CD4-positive, alpha-beta T cell treated with Interleukin-12 subunit alpha and Interleukin-12 subunit beta, for 1 hour (primary cell): ENCODE measurements around the gene CCDC85A.

Source experiments
- DNase-seq: peaks from one replicate; pipeline ENCODE4 v3.0.0-alpha.2; 2020

Gene CCDC85A

DNA sequence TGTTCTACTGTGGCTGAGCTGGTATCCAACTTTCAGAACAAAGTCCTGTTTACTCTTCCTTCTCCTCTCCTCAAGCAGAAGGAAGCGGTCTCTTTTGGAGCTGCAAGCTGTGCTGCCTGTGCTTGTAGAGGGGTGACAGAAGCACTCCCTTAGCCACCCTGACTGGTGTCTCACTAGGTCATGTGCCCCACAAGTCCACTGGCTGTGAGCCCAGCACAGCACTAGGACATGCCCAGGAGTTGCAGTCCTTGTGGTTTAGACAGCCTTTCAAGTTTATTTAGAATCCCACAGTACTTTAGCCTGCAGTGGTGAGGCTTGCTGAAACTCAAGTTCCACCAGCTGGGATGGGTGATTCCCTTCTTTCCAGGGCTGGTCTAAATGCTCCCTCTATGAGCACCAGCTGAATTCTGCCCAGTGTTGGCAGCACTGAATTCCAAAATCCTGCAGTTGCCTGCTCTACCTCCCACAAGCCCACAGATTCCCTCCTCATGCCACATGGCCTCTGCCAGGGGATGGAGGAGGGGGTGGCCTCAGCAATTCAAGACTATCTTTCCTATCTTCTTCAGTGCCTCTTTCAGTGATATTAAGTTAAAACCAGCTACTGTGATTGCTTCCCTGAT lies 61.2 kb downstream of the CCDC85A start:
- DNase-seq, result no peak

DNA sequence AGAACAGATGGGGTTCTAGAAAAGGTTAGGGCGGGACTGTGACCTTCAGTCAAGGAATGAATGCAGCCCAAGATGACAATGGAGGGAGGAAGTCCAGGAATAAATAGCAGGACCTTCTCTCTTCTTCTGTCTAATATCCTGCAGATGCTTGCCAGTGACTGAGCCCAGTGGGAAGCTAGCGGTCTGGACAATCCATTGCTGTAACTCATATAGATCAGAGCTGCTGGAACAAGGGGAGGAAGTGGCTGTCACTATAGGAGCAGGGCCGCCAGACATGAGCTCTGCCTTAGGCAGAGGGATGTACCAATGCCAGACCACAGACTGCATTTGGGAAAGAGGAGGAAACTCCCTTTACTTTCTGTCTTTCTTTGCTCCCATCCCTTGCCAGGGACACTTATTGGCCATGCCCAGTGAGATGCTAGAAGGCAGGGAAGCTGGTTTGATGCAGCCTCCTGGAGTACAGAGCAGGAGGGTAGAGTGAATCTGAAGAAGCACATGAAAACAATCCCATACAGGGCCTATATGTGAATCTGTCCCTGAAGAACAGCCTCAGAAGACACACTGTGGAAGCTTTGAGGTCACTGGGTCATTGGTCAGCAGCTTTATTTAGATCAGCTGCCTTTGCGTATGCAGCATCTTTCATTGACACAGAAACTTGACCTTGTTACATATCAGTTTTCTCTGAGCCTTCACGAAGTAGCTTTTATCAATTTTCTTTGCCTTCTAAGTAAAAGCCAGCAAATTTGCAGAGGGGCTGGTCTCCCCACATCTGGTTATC lies 65.4 kb downstream of the CCDC85A start:
- no peak for DNase-seq

DNA sequence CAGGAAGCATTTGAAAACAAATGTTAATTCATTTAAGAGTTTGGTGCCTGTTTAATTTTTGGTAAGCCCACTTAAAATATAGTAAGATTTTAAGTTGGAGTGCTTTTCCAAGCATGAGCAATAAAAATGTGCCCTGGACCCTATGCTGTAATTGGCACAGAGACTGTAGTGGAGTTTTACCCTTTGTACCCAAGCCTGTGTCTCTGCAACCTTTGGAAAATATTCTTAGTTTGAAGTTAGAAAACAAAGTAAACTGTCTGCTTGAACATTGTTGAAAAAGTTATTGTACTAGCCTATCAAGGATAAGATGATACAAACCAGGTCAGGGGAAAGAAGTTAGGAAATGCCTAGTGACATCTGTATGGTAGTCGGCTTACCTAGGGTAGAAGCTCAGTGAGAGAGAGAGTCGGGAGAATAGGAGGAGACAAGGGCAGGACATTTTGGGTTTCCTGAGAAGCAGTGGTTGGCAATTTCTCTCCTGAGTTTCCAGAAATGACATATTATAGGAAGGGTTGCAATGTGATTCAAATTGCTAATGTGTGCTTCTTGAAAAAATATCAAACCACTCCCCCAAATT lies 66.5 kb downstream of the CCDC85A start:
- no peak for DNase-seq

DNA sequence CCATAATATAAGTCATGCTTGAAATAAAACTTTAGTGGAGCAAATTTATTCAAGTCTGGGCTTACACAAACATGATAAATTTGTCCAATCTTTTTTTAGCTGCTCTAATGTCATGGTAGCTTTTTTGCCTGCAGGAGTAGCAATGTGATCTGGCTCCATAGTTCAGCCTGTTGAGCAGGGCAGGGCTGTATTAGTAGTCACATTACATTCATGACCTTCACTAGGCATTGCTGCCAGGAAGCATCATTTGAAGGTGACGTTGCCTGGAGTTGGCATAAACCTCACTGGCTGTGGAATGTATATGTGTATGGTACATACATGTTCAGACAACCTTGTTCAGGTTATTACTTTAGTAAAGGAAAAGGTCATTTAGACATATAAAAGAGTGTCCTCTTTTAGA lies 76.6 kb downstream of the CCDC85A start:
- DNase-seq, result no peak

DNA sequence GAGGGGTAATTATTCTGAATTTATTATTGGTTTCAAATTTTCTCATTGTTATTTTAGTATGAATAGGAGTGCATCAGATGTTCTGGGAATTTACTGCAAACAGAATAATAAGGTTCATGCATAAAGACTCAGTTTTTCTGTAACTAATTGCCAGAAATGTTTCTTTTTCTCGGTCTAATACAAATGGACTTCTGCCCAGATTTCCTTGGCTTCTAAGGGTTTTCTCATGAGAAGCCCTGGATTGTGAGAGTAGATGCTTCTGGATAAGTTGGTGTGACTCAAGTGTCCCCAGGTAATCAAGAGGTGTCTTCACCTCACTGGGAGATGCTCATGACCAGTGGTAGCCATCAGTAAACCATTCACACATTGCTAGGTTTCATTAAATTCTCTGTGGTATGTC lies 78.5 kb downstream of the CCDC85A start:
- no peak for DNase-seq

DNA sequence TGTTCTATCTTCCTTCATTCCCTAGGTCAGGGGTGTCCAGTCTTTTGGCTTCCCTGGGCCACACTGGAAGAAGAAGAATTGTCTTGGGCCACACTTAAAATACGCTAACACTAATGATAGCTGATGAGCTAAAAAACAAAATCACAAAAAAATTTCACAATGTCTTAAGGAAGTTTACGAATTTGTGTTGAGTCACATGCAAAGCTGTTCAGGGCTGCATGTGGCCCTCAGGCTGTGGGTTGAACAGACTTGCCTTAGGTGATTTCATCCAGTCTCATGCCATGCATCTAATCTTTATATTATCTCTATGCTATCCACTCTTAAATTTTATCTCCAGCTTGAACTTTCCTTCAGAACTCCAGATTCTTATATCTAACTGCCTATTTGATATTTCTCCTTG lies 80.1 kb downstream of the CCDC85A start:
- no peak for DNase-seq

DNA sequence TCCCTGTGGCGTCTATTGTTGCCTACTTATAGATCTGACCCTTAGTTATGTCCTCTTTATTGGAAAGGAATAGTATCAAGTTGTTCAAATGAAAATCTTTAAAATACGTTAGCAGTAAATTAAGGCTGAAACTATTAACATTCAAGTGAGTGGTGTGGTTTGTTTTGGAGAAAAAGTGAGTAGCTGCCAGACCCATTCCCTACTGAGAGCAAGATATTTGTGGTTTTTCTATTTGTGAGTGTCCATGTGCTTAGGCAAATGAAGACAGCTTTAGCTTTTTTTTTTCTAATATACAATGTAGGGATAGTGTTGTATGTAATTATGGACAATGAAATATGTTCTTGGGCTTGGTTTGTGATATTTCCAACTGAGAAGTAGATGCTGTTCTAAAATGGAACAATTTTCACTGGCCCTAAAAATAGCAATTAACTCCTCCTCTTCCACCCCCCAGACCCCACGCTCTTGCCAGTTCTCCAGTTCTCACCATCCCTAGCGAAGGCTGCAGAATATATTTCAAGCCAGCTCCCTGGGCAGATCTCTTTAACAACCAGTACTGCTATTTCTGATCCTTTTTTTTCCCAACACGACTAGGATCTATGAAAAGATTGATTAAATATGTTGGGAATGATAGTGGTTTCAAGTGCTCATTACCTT lies 83.1 kb downstream of the CCDC85A start:
- DNase-seq, result no peak

DNA sequence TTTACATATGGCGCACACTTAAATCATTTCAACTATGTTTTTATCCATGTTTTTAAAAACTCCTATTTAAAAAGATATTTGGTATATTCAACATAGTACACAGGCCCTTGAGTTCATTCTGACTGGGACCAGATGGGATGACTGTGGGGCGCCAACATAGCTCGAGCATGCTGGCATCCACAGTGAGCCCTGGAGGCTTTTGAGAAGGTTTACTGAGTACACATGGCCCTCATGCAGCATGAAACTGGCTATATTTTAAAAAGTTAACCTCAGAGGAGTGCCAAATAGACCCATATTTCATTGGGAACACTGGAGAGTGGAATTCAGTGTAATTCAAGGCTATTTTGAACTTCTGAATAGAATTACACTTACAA lies 83.6 kb downstream of the CCDC85A start:
- no peak for DNase-seq

DNA sequence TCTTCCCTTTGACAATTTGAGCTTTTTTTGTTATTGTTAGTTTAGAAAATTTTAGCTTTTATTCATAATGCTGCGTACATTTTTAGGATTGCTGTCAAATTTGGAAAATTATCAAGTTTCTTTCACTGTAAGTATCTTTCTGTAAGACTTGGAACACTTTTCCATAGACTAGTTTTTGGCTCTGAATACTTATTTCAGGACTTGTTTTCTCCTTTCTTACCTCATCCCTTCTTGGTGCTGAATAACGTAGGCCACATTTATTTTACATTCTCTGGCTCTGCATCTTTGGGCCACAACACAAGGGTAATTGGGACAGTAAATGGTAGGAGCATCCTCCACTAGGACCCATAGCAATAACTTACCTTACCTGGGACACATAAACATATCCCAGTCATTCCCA lies 85.1 kb downstream of the CCDC85A start:
- DNase-seq, result no peak

DNA sequence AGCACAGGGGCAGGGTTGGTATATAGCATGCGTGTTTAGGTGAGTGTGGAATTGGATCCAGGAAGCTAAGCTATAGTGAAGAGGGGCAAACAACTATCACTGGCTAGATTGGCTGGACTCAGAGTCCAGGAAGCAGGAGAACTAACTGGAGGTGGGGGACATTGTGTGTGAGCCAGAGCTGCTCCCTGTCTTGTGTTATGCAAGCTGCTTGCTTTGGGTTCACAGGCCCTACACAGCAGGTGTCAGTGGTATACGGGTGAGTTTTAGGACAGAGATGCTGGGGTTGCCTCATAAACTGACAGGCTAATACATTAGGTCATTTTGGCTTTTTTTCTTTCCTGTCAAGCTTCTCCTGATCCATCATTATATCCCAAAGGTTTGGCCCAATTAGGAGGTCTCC lies 87.5 kb downstream of the CCDC85A start:
- DNase-seq, result no peak

DNA sequence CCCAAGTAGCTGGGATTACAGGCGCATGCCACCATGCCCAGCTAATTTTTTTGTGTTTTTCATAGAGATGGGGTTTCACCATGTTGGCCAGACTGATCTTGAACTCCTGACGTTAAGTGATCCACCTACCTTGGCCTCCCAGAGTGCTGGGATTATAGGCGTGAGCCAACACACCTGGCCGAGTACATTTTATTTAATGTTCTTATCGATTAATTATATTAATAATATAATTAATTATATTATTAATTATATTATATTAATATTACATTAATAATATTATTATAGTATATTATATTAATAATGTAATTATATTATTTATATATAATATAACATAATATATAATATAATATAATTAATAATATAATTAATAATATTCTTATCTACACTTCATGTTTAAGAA lies 101.4 kb downstream of the CCDC85A start:
- no peak for DNase-seq

DNA sequence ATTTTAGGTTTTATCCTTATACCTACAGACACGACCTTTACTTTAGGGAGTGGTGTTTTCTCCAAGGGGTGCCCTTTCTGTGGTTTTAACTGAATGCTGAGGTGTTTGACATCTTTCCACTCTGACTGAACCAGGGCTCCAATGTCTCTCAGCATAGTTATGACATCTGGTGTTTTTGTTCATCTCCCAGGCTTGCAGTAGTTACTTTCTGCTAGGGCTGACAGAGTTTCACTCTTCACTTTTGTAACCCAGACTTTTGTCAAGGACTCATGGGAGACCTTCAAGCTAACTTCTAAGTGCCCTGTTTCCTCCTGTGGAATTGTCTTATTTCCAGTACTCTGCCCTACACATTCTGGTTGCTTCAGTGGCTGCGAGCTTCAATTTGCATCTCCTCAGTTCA lies 103.1 kb downstream of the CCDC85A start:
- DNase-seq, result no peak

DNA sequence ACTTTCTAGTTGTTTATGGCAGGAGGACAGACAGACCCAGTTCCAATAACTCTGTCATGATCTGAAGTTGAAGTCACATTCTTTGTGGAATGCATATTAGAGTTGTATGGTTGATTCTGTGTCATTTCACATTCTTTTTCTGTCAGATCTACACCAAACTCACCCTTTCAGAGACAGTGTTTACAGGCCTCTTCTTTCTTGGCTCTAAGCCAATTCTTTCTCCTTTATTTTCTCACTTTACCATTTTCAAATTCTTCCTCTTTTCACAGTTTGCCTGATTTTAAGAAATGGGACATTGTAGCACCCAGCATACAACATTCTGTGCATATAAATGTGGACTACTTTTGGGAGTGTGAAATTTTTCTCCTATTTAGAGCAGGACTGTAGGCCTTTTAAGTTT lies 103.7 kb downstream of the CCDC85A start:
- DNase-seq, result no peak

DNA sequence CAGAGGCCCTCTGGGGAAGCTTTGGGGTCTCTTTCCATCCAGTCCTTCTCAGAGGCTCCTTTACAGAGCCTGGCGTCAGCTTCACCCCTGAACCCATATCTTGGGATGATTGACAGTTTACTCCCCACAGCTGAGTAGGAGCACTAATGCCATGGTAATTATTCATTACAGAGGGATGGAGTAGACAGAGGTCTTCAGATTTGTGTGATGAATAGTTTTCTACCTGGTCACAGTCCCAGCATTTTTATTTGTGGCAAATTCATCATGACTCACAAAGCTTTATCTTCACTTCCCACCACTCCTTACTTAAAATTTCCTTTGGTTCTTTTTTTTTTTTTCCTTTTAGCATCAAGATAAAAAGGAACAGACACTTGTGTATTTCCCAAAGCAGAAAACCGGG lies 104.2 kb downstream of the CCDC85A start:
- no peak for DNase-seq

DNA sequence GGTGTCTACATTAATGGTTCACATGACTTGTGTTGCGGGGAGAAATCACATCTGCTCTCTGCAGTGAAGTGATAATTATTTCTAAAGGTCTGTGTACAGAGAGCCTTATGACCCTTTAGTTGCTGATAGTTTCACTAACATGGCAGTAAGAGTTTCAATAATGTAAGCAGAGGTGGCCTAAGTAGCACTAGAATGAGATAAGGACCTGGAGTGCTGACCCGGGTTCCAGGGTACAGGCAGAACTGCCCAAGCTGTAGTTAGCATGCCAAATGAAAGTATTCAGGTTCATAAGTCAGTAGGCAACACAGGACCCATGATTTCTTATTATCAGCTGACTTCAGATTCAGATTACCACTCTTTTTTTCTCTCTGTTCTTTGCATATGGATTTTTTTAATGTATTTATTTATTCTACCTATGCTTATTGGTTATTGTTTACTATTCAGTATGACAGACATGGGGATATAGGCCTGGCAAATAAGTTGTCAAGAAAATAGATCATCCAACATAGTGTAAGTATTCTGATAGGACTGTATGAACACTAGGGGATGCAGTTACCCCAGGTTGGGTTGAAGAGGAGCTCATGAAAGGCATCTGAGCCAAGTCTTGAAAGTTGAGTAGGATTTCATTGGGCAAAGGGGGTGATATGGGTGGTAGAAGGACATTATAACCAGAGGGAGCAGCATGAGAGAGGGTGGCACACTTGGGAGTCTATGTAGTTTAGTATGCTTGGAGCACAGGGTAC lies 105.2 kb downstream of the CCDC85A start:
- no peak for DNase-seq

DNA sequence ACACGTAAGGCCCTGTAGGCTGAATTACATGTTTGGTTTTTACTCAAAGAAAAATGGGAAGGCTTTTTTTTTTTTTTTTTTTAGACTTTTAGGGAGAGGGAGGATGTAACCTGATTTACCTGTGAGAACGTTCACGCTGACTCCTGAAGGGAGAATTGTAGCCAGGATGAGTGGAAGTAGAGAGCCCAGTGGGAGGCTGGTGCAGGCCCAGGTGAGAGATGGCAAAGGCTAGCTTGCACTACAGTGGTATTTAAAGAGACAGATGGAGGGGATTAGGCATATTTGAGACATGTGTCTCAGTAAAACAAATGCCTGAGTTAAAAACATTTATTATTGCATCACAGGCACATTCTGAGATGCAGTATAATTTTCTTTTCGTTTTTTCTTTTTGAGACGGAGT lies 107.9 kb downstream of the CCDC85A start:
- no peak for DNase-seq

DNA sequence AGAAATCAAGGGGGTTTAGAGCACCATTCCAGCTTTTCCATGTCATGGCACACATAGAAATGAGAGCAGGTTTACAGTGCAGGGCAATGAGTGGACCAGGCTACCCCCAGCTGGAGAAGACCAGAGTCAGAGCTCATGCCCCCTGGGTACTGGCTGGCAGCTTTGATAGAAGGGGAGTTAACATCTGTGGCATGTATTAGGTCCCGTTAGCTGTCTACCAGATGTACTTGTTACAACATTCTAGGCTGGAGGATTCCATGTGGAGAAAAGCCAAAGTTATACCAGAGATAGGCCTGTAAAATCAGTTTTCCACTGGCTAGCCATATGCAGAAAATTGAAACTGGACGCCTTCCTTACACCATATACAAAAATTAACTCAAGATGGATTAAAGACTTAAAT lies 109.2 kb downstream of the CCDC85A start:
- DNase-seq, result no peak

DNA sequence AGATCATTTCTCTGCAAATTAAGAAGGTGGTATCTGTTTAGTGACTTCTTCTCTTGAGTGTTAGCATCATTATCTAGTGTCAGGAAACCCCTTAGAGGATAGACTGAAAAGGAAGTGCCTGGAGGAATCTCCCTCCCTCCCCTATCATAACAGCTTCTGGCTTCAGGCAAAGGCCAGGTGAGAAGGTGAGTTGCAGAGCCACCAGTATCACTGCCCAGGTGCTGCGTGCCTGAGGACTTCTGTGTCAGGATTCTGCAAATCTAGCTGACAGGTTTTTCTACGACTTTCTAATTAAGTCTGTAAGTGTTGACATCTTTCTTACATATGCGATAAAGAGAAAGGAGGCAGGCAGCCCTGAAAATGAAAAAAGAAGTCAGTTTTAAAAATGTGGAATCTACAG lies 111.9 kb downstream of the CCDC85A start:
- no peak for DNase-seq

DNA sequence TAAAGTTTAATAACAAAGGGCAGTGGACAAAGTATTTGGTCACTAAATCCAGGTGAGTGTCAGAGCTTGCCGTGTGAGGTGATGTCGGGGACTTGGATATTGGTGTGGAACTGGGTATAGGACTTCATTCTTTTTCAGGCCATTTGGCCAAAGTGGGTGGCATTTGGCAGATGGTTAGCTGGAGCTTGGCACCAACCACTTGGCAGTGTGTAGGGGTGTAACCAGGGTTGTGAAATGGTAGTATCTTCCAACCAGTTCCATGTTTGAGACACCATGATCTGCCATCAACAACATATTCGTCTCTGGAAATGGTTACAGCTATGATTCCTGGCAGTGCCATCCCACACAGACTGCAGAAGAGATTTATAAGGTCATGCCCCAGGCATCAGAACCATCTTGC lies 113.9 kb downstream of the CCDC85A start:
- no peak for DNase-seq

DNA sequence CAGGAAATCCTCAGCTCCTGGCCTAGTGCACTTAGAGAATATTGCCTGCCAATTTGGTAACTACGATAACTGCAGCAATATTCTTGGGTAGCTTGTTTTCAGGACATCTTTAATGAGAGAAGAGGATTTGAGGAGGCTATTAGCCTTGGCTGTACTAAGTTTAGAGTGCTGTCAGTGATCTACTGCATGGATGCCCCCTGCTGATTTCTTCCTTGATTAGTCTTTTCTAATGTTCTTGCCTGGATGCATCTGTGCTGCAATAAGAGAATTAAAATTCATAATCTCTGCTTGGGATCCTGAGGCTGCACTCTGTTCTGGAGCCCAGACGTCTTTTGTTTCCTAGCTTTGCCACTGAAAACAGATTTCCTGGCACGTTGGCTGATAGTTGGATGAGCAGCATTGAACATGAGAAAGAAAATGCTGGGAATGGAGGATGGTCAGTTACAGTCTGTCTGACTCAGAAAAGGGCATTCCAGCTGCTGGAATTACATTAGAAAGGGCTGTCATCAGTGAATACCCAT lies 115.4 kb downstream of the CCDC85A start:
- no peak for DNase-seq

DNA sequence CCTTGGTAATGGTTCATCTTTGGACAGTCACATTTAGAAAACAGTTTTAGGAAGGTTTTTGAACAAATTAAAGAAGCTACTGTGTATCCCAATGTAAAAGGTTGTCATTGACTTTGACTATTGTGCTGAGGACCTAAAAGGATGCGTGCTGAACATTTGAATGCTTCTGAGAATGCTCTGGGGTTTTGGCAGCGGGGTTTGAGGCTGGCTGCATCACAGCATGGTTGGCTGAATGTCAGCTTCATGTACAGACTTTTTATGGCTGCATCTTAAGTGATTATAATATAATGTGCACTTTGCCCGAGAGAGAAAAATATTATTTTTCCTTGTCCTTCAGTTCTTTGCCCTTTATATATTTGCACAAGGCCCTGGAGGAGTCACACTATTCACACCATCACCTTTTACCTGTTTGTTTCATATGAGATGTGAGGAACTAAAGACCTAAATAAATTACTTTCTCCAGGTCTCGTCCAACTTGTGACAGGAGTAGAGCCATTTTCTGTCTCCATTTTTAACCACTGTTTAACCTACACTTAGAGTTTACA lies 125.9 kb downstream of the CCDC85A start:
- no peak for DNase-seq

DNA sequence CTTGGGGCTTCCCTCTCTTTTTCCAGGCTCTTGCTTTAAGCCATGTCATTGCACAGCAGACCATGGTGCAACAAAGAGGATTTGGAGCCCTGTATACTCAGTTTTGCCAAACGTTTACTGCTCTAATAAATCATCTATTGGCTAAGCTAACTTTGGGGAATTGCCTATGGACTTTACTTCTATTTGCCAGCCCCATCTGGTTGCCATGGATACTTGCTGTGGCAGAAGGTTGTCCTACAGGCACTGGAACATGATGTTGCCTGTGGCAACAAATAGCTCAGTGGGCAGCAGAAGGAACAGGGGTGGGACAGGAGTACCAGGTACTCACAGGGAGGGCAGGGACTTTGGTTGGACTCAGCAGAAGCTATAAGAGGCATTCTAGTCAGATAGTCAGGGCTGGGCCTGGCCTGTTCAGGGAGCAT lies 129.7 kb downstream of the CCDC85A start:
- DNase-seq, result no peak

DNA sequence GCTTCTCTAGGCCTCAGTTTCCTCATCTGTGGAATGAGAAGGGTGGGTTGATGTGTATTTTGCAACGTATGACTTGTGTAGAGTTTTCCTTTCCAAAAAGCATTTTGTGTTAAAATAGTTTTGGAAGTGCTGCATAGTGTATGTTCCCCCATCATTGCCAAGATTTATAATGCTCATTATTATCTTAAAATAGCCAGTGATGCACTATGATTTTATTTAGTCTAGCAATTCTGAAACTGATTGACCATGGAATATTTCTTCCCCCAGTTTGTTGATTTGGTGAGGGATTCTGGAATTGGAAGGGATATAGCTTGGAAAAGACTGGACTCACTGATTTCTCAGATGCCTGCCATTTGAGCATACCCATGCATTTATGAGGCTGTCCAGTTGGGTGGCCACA lies 130.6 kb downstream of the CCDC85A start:
- no peak for DNase-seq
